GM18519 (cell line): Measurements from ENCODE around the gene CADPS2.
"Not testable (repeated sequence)": the region's sequence is repeated elsewhere in the genome, so short reads cannot be mapped to it uniquely, and the experiment has no call there.

ENCODE experiments used
- ATAC-seq: cut with Tn5 transposase; IDR thresholded peaks from one replicate; pipeline ENCODE4 v1.9.1; 2021; ENCODE audit warnings: mild to moderate bottlenecking, moderate library complexity; ENCODE audit not compliant: unreplicated experiment, low FRiP score

The CADPS2 gene

GRCh38 chr7:122719010-122719578, 167.2 kb downstream of the CADPS2 start:
- no peak for ATAC-seq

GRCh38 chr7:122717356-122718089, 168.7 kb downstream of the CADPS2 start:
- no peak for ATAC-seq

GRCh38 chr7:122715183-122715582, 171.1 kb downstream of the CADPS2 start:
- no peak for ATAC-seq

GRCh38 chr7:122710916-122711315, 175.3 kb downstream of the CADPS2 start:
- ATAC-seq: no peak

- no peak for ATAC-seq
Observed at GRCh38 chr7:122709930-122710646, 176.2 kb downstream of the CADPS2 start.

GRCh38 chr7:122706836-122707235, 179.4 kb downstream of the CADPS2 start:
- ATAC-seq: no peak

GRCh38 chr7:122702872-122703510, 183.3 kb downstream of the CADPS2 start, which contains the start of gene RNF148:
Gene RNF148, minus strand, starts transcription at chr7:122702922. Its CDS starts 172 bp downstream, at chr7:122702750.
- ATAC-seq: no peak

- no peak for ATAC-seq
Observed at GRCh38 chr7:122699017-122699416, 187.2 kb downstream of the CADPS2 start, which contains the start of gene RNF133. Gene RNF133, minus strand, starts transcription at chr7:122699117. Its CDS starts 199 bp downstream, at chr7:122698918.

GRCh38 chr7:122695816-122696215, 190.4 kb downstream of the CADPS2 start:
- no peak for ATAC-seq

GRCh38 chr7:122694697-122695096, 191.6 kb downstream of the CADPS2 start:
- no peak for ATAC-seq

- no peak for ATAC-seq
Observed at GRCh38 chr7:122692769-122693309, 193.4 kb downstream of the CADPS2 start.

GRCh38 chr7:122691569-122692235, 194.6 kb downstream of the CADPS2 start:
- no peak for ATAC-seq

- ATAC-seq: no peak
Observed at GRCh38 chr7:122689346-122690109, 196.7 kb downstream of the CADPS2 start.

- ATAC-seq: no peak
Observed at GRCh38 chr7:122688400-122688998, 197.8 kb downstream of the CADPS2 start.

- ATAC-seq: no peak
Observed at GRCh38 chr7:122686360-122686878, 199.8 kb downstream of the CADPS2 start.

- no peak for ATAC-seq
Observed at GRCh38 chr7:122684504-122684903, 201.8 kb downstream of the CADPS2 start.

GRCh38 chr7:122682815-122683550, 203.3 kb downstream of the CADPS2 start:
- ATAC-seq: no peak

GRCh38 chr7:122681186-122681585, 205.1 kb downstream of the CADPS2 start:
- not testable (repeated sequence) for ATAC-seq
